GM20000 (cell line): ENCODE data around the gene HDAC4.

ENCODE experiments used
- DNase-seq: peaks from one replicate; pipeline ENCODE4 v3.0.0; 2012; ENCODE audit warnings: low spot score
- TF ChIP-seq, protein P1 (sequence below): IDR thresholded peaks from 2 replicates; pipeline ENCODE4 v1.5.1; 2012; ENCODE audit warnings: mild to moderate bottlenecking, control low read depth; ENCODE audit errors: extremely low read depth, missing control alignments

The HDAC4 gene

DNA sequence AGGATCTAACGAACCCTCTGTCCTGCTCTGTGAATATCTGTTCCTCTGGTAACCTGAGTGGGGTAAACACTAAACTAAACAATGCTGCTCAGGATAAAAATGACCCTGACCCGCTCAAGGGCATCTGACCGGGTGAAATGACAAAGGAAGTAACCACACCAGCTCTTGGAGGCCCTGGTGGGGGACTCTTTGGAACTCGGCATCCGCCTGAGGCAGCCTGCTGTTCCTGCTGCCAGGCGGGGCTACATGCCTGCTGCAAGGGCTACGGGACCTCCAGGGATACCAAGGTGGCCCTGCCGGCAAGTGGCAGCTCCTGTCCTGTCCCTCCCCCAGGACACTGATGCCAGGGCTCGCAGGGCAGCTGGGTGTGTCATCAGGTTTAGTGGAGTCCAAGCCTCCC is 273.3 kb downstream of the HDAC4 start:
- no peak for DNase-seq
- TF ChIP-seq, protein P1, sequence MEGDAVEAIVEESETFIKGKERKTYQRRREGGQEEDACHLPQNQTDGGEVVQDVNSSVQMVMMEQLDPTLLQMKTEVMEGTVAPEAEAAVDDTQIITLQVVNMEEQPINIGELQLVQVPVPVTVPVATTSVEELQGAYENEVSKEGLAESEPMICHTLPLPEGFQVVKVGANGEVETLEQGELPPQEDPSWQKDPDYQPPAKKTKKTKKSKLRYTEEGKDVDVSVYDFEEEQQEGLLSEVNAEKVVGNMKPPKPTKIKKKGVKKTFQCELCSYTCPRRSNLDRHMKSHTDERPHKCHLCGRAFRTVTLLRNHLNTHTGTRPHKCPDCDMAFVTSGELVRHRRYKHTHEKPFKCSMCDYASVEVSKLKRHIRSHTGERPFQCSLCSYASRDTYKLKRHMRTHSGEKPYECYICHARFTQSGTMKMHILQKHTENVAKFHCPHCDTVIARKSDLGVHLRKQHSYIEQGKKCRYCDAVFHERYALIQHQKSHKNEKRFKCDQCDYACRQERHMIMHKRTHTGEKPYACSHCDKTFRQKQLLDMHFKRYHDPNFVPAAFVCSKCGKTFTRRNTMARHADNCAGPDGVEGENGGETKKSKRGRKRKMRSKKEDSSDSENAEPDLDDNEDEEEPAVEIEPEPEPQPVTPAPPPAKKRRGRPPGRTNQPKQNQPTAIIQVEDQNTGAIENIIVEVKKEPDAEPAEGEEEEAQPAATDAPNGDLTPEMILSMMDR: no peak

DNA sequence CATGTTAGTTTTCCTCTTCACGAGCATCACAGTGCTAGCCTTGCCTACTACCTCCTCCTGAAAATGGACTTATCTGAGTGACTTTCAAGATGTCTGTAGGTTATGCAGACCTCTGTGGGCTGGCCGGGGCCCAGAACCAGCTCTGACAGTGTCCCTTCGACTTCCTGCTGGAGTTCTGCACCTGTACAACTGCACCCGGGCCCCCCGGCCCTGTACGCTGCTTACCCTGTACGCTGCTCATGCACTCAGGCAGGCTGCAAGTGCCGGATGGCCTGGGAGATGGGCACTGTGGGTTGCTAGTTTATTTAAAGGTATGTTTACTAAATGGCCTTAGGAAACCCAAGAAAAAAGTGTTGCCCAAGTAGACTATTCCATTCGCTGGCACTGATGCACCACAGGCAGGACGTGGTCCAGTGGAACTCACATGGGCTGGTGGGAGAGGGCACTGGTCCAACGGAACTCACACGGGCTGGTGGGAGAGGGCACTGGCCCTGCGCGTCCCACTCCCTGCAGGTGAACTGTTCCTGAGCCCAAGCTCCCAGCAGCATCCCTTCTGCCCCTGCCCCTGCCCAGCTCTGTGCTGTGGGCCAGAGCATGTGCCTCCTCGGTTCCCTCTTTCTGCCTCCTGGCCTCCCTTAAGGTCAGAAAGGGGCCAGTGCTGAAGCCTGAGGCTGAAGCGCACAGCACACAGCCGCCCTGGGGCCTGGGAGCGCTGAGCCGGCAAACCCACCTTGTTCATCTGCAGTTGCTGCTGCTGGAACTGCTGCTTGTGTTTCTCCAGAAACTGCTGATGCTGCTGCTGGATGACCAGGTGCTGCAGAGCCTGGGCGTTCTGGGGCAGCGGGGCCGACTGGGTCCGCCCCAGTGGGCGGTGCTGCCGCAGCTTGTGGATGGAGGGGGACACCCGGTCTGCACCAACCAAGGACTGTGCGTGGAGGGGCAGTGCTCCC is 274.8 kb downstream of the HDAC4 start:
- no peak for DNase-seq
- TF ChIP-seq, protein P1: no peak

DNA sequence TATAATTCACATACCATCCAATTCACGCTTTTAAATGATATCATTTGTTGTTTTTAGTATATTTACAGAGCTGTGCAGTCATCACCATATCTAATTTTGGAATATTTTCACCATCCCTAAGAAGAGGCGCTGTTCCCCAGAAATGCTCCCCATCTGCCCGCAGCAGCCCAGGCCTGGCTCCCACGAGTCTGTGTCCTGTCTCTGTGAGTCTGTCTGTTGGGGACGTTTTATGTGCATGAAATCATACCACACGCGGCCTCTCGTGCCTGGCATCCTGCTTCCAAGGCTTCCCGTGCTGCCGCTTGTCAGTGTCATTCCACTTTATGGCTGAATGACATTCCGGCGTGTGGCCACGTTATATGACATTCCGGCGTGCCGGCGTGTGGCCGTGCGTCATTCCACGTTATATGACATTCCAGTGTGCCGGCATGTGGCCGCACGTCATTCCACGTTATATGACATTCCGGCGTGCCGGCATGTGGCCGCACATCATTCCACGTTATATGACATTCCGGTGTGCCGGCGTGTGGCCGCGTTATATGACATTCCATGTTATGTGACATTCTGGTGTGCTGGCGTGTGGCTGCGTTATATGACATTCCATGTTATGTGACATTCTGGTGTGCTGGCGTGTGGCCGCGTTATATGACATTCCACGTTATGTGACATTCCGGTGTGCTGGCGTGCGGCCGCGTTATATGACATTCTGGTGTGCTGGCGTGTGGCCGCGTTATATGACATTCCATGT is 276.5 kb downstream of the HDAC4 start:
- TF ChIP-seq, protein P1: no peak

DNA sequence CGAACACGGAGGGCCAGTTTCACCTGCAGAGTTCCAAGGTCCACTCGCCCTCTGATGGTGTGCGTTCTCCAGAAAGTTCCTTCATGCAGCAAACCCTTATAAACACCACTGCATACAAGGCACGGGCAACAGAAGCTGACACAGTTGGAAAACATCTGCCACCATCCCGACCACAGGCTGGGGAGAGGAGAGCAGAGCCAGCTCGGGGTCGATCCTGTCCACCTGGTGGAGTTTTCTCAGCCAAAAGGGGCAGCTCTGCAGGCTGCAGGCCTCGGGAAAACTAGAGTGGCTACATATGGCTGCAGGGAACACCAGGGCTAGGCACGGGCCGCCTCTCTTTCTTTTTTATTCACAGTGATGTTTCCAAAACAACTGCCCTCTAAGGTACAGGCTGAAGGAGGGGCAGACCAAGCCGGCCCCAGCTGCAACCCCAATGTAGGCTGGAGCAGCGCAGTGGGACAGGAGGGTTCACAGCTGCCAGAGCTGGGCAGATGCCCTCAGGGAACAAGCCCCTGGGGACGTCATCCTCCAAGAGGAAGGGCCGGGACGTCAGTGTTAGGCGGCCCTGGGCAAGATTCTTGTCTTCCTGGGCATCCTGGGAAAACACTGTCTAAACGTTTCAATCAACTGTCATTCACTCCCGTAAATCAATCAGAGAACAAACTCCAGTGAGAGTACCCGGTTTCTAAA is 278.3 kb downstream of the HDAC4 start:
- TF ChIP-seq, protein P1: no peak

More for the DNA sequence above, 276.5 kb downstream of the HDAC4 start:
- DNase-seq: no peak

DNA sequence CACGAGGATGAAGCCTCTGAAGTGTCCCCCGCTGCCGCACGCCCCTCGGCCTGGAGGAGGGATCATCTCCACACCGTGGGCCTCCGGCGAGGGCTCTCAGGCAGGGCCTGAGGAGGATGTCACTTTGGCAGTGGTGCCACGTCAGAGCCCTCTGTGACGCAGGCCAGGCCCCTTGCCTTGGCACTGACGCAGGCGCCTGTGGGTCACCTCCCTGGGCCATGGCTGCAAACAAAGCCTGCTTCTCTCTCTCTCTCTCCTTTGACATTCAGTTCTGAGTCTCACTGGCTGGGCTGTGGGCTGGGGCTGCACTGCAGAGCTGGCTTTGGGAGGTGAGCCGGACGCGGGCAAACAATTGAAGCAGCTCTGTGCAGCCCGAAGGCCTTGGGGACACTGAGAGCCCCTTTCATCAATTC is 279.2 kb downstream of the HDAC4 start:
- DNase-seq: no peak
- TF ChIP-seq, protein P1: no peak

More for the DNA sequence above, 278.3 kb downstream of the HDAC4 start:
- DNase-seq: no peak

DNA sequence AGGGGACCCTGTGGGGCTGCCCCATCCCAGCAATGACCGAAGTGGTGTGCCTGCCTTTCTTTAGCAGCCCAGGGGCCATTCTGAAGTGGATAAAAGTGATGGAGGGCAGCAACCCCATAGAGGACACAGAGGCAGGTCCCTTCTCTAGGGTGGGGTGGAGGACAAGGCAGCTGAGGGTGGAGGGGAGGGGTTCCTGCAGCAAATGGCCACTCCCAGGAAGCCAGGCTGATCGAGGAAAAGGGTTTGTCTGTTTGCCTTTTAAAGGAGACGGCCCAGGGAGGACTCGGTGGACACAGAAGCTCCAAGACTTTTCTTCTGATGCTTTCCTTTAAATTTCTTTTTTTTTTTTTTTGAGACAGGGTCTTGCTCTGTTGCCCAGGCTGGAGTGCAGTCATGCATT is 280.2 kb downstream of the HDAC4 start:
- TF ChIP-seq, protein P1: no peak
- DNase-seq: no peak
